Gastroesophageal sphincter (tissue), 4 donors: ENCODE measurements around the gene TENT4B. TPM values are rescaled to one million over a fixed set of nuclear protein-coding genes. Genes with fewer than 3 reads are reported as not detected.
A peak's percentile ranks its signal among the peaks of the same experiment; 100 is the strongest.

Experiments used
- ATAC-seq: fragments of 150-250 bp; one replicate; pipeline ENCODE4 v1.9.1; 2016; ENCODE audit warnings: mild to moderate bottlenecking, moderate library complexity
- H3K27ac ChIP-seq, 4 donors: fragments of 200-600 bp; sonication (generic) in 3 of 4; 1 replicate in 3 of 4; 2 replicates in 1 of 4; pipeline ENCODE4 v1.5.1; 2016 to 2019
- H3K27me3 ChIP-seq: fragments of 200-600 bp; sonication (generic); one replicate; pipeline ENCODE4 v1.5.1; 2019
- H3K36me3 ChIP-seq, 2 donors: fragments of 200-600 bp; sonication (generic); one replicate each; pipeline ENCODE4 v1.5.1; 2019; ENCODE audit warnings: control low read depth in 1 of 2
- H3K4me1 ChIP-seq, 3 donors: fragments of 200-600 bp; sonication (generic); 1 replicate in 2 of 3; 2 replicates in 1 of 3; pipeline ENCODE4 v1.5.1; 2016 to 2019; ENCODE audit warnings: control low read depth in 2 of 3
- H3K4me3 ChIP-seq, 2 donors: fragments of 200-600 bp; sonication (generic); one replicate each; pipeline ENCODE4 v1.5.1; 2019; ENCODE audit warnings: mild to moderate bottlenecking in 1 of 2, moderate library complexity in 1 of 2
- H3K9me3 ChIP-seq, 3 donors: fragments of 200-600 bp; sonication (generic); one replicate each; pipeline ENCODE4 v1.5.1; 2017 to 2019; ENCODE audit warnings: control low read depth in 2 of 3
- CTCF ChIP-seq, 4 experiments: fragments of 200-600 bp in 2 of 4; fragments of 450-650 bp in 2 of 4; sonication (generic) in 1 of 4; IDR thresholded peaks; one replicate each; pipeline ENCODE4 v1.5.1; 2017 to 2019; ENCODE audit warnings: antibody characterized with exemption in 4 of 4, mild to moderate bottlenecking in 2 of 4, moderate library complexity in 2 of 4
- EP300 ChIP-seq: sonication (generic); formaldehyde crosslinking; IDR thresholded peaks from one replicate; pipeline ENCODE4 v1.6.1; 2017; ENCODE audit warnings: antibody characterized with exemption, mild to moderate bottlenecking
- POLR2A ChIP-seq, 2 donors: fragments of 450-650 bp; IDR thresholded peaks; one replicate each; pipeline ENCODE4 v1.6.1; 2017; ENCODE audit warnings: antibody characterized with exemption in 2 of 2, mild to moderate bottlenecking in 2 of 2, moderate library complexity in 1 of 2
- POLR2AphosphoS5 ChIP-seq: sonication (generic); formaldehyde crosslinking; IDR thresholded peaks from one replicate; pipeline ENCODE4 v1.6.1; 2017; ENCODE audit warnings: antibody characterized with exemption
- WGBS, 2 donors: methylation state at CpG; one replicate each; pipeline ENCODE4 v1.1.5; 2018; ENCODE audit warnings: low coverage in 1 of 2; 5-methylcytosine and 5-hydroxymethylcytosine counted together
- total RNA-seq, 4 donors: library from RNA; depleted of rRNA; stranded (reverse); fragments of >200 nt; gene quantifications; one replicate each; pipeline ENCODE4 v1.1.0, GENCODE V29; 2016

The TENT4B gene
- total RNA-seq, 4 donors from 2014 or later, result 13.9 to 25.7 (median 20.9) TPM

GRCh38 chr16:50146479-50147435, 6.3 kb upstream of the TENT4B start:
- Histone ChIP-seq H3K9me3 (no peaks in the 10 kb centered on the region), H3K4me3 (no peak overlapping the region), H3K27ac (no peak overlapping the region), H3K27me3 (no peaks in the 10 kb centered on the region), H3K36me3 (no peaks in the 10 kb centered on the region), H3K4me1 (peaks cover 0 to 10% (median 0%) of the 10 kb centered on the region in 3 donors)
- TF ChIP-seq EP300 (no peak), CTCF (IDR thresholded peaks at IDR 0.05) (no peak), POLR2AphosphoS5 (no peak), POLR2A (IDR thresholded peaks at IDR 0.05) (no peak)
- no peak for ATAC-seq
- WGBS, 2 donors, result 67 to 68% methylated on average over 6 to 7 of the region's 9 CpGs

- H3K4me3 ChIP-seq, result no peak overlapping the region
- H3K36me3 ChIP-seq, result no peaks in the 10 kb centered on the region
- H3K9me3 ChIP-seq, result no peaks in the 10 kb centered on the region
- peaks cover 0 to 42% (median 0%) of the 10 kb centered on the region in 3 donors for H3K4me1 ChIP-seq
- ATAC-seq, result no peak
- TF ChIP-seq POLR2AphosphoS5 (no peak), EP300 (no peak), POLR2A (IDR thresholded peaks at IDR 0.05) (no peak), CTCF (IDR thresholded peaks at IDR 0.05) (no peak)
- no peak overlapping the region for H3K27ac ChIP-seq
- H3K27me3 ChIP-seq, result no peaks in the 10 kb centered on the region
- 100% methylated on average over 2 to 4 of the region's 5 CpGs for WGBS, 2 donors
Measured at GRCh38 chr16:50151322-50151721, 1.8 kb upstream of the TENT4B start.

GRCh38 chr16:50151756-50152155, 1.4 kb upstream of the TENT4B start:
- WGBS, 2 donors, result 46 to 88% methylated on average over 2 to 11 of the region's 11 CpGs
- no peaks in the 10 kb centered on the region for H3K9me3 ChIP-seq

GRCh38 chr16:50152351-50152806, 727 bp upstream of the TENT4B start:
- Histone ChIP-seq H3K27me3 (no peaks in the 10 kb centered on the region), H3K36me3 (no peaks in the 10 kb centered on the region), H3K9me3 (no peaks in the 10 kb centered on the region), H3K27ac (peak overlapping the region; percentile 60 to 98 (median 96)), H3K4me3 (peak overlapping the region; percentile 85 to 93), H3K4me1 (peaks cover 0 to 44% (median 0%) of the 10 kb centered on the region in 3 donors)
- WGBS, 2 donors, result 0% methylated on average over 4 of the region's 24 CpGs; no CpG with 5 or more reads in 1 of the 2 donors
- ATAC-seq, result no peak
- no peak for TF ChIP-seq POLR2A (IDR thresholded peaks at IDR 0.05)
- TF ChIP-seq POLR2AphosphoS5, result no peak
- TF ChIP-seq CTCF (IDR thresholded peaks at IDR 0.05), result no peak
- no peak for TF ChIP-seq EP300

More at GRCh38 chr16:50151756-50152155, 1.4 kb upstream of the TENT4B start:
- peaks cover 0 to 42% (median 0%) of the 10 kb centered on the region in 3 donors for H3K4me1 ChIP-seq
- no peak for TF ChIP-seq EP300
- no peak for TF ChIP-seq POLR2A (IDR thresholded peaks at IDR 0.05)
- no peak for TF ChIP-seq CTCF (IDR thresholded peaks at IDR 0.05)
- TF ChIP-seq POLR2AphosphoS5, result no peak
- H3K4me3 ChIP-seq, result peak overlapping the region in 1 of 2 donors; percentile 93
- peak overlapping the region in 3 of 4 donors; percentile 94 to 98 (median 98) for H3K27ac ChIP-seq
- H3K27me3 ChIP-seq, result no peaks in the 10 kb centered on the region
- ATAC-seq, result no peak
- no peaks in the 10 kb centered on the region for H3K36me3 ChIP-seq
